Stimulated activated CD8-positive, alpha-beta memory T cell treated with anti-CD3 and anti-CD28 coated beads, Interleukin-7, amount 100 ng/mL, for 24 hours (primary cell): ENCODE data around the gene COG8.

ENCODE experiments used
- DNase-seq: peaks from one replicate; pipeline ENCODE4 v3.0.0-alpha.2; 2020; ENCODE audit warnings: low read depth

COG8 gene

GRCh38 chr16:69285240-69285639, 54.1 kb downstream of the COG8 start:
- DNase-seq = no peak

- no peak for DNase-seq
Measured at GRCh38 chr16:69283851-69284250, 55.5 kb downstream of the COG8 start.

- DNase-seq = no peak
Measured at GRCh38 chr16:69277413-69277812, 62.0 kb downstream of the COG8 start.
